MCF 10A (cell line): ENCODE results near the gene ST6GALNAC4. TPM values are rescaled to one million over a fixed set of nuclear protein-coding genes. Genes with fewer than 3 reads are reported as not detected.

Source experiments
- BruUV-seq: library from RNA; stranded (reverse); fragments of 400-500 nt; replicated peaks from 2 replicates; lab custom pipeline; 2021; lab: Mats Ljungman, UMichigan
- CTCF ChIA-PET: fragments of 300-600 bp; sonication (Branson Sonifier 250); formaldehyde crosslinking; extraction: SDS; loops from one replicate; lab custom pipeline; 2021; ENCODE audit warnings: antibody characterized with exemption, inconsistent platforms; lab: Yijun Ruan, JAX
- POLR2A ChIA-PET: fragments of 300-600, 350-650 bp; sonication (Branson Sonifier 250); formaldehyde crosslinking; extraction: SDS; loops from one replicate; lab custom pipeline; 2020; ENCODE audit warnings: antibody characterized with exemption, inconsistent platforms; lab: Yijun Ruan, JAX
- DNase-seq: peaks from one replicate; pipeline ENCODE4 v3.0.0-alpha.2; 2018; ENCODE audit not compliant: unreplicated experiment
- H3K27ac Mint-ChIP-seq: one replicate; pipeline ENCODE4 v1.8.0; 2022; ENCODE audit warnings: mild to moderate bottlenecking, low read depth, mixed read lengths; ENCODE audit not compliant: unreplicated experiment
- H3K27me3 Mint-ChIP-seq: one replicate; pipeline ENCODE4 v1.8.0; 2022; ENCODE audit warnings: mixed read lengths; ENCODE audit not compliant: insufficient read depth, unreplicated experiment
- H3K36me3 Mint-ChIP-seq: one replicate; pipeline ENCODE4 v1.8.0; 2022; ENCODE audit warnings: mild to moderate bottlenecking, moderate library complexity, mixed read lengths; ENCODE audit not compliant: insufficient read depth, unreplicated experiment
- H3K4me1 Mint-ChIP-seq: one replicate; pipeline ENCODE4 v1.8.0; 2022; ENCODE audit warnings: mixed read lengths; ENCODE audit not compliant: insufficient read depth, unreplicated experiment
- H3K4me3 Mint-ChIP-seq: one replicate; pipeline ENCODE4 v1.8.0; 2022; ENCODE audit warnings: mild to moderate bottlenecking, moderate library complexity, mixed read lengths; ENCODE audit not compliant: unreplicated experiment
- H3K9me3 Mint-ChIP-seq: one replicate; pipeline ENCODE4 v1.8.0; 2022; ENCODE audit warnings: mixed read lengths; ENCODE audit not compliant: unreplicated experiment
- CTCF ChIP-seq: fragments of 200-600 bp; IDR thresholded peaks from one replicate; pipeline ENCODE4 v1.8.0; 2022; ENCODE audit warnings: antibody characterized with exemption, mild to moderate bottlenecking; ENCODE audit not compliant: unreplicated experiment
- intact Hi-C: fragments of 100-400 bp; cut with micrococcal nuclease; formaldehyde crosslinking; loops from 2 replicates; pipeline ENCODE4 v1.14.1; 2022
- total RNA-seq: library from RNA; stranded (reverse); gene quantifications from 2 replicates; pipeline ENCODE4 v1.2.3, GENCODE V29; 2022

ST6GALNAC4 gene
- total RNA-seq, 1 experiment from 2014 or later, result 39.5 TPM

- Mint-ChIP-seq H3K9me3 (no peaks in the 10 kb centered on the region), H3K4me3 (no peak overlapping the region), H3K36me3 (peaks cover 20% of the 10 kb centered on the region), H3K4me1 (peaks cover 6% of the 10 kb centered on the region), H3K27ac (no peak overlapping the region), H3K27me3 (no peaks in the 10 kb centered on the region)
- ChIA-PET POLR2A (interaction anchor here (0.6 kb wide), 1 partner anchor 439 kb away, joined by 3 read pairs; no protein-coding TSS in a partner anchor), CTCF (interaction anchor here (0.6 to 1.6 kb wide), 3 partner anchors 19 to 141 kb away, joined by 3 to 4 read pairs (median 4); no protein-coding TSS in a partner anchor)
- intact Hi-C loops, result no loop called here
- DNase-seq, result no peak
- BruUV-seq, result no TSS peak
- no peak for TF ChIP-seq CTCF
Observed at GRCh38 chr9:127887792-127888191, 29.0 kb downstream of the ST6GALNAC4 start.

GRCh38 chr9:127886401-127886972 lies 30.4 kb downstream of the ST6GALNAC4 start:
- no TSS peak for BruUV-seq
- H3K4me3 Mint-ChIP-seq, result no peak overlapping the region
- H3K27me3 Mint-ChIP-seq, result no peaks in the 10 kb centered on the region
- DNase-seq, result no peak
- H3K4me1 Mint-ChIP-seq, result peaks cover 4% of the 10 kb centered on the region
- H3K36me3 Mint-ChIP-seq, result peaks cover 15% of the 10 kb centered on the region
- intact Hi-C loops, result no loop called here
- CTCF ChIA-PET, result interaction anchor here (0.6 kb wide), 1 partner anchor 115 kb away, joined by 4 read pairs; no protein-coding TSS in a partner anchor
- POLR2A ChIA-PET, result interaction anchor here (0.6 to 1.0 kb wide), 2 partner anchors 31 to 101 kb away, joined by 3 read pairs; partner anchors contain the start of gene CDK9
- H3K9me3 Mint-ChIP-seq, result no peaks in the 10 kb centered on the region
- H3K27ac Mint-ChIP-seq, result no peak overlapping the region
- TF ChIP-seq CTCF, result no peak

- H3K9me3 Mint-ChIP-seq, result no peaks in the 10 kb centered on the region
- no peaks in the 10 kb centered on the region for H3K4me1 Mint-ChIP-seq
- ChIA-PET POLR2A (interaction anchor here (0.7 to 1.3 kb wide), 3 partner anchors 30 to 100 kb away, joined by 3 read pairs; partner anchors contain the start of gene CDK9), CTCF (interaction anchor here (0.7 to 1.6 kb wide), 3 partner anchors 21 to 156 kb away, joined by 3 read pairs; no protein-coding TSS in a partner anchor)
- intact Hi-C loops, result no loop called here
- DNase-seq, result no peak
- peaks cover 15% of the 10 kb centered on the region for H3K36me3 Mint-ChIP-seq
- no peak for TF ChIP-seq CTCF
- no peaks in the 10 kb centered on the region for H3K27me3 Mint-ChIP-seq
- no peak overlapping the region for H3K4me3 Mint-ChIP-seq
- BruUV-seq, result no TSS peak
- H3K27ac Mint-ChIP-seq, result no peak overlapping the region
Observed at GRCh38 chr9:127885508-127886281, 31.1 kb downstream of the ST6GALNAC4 start.

GRCh38 chr9:127884976-127885490 lies 31.8 kb downstream of the ST6GALNAC4 start:
- ChIA-PET CTCF (interaction anchor here (0.7 to 1.6 kb wide), 3 partner anchors 21 to 156 kb away, joined by 3 read pairs; no protein-coding TSS in a partner anchor), POLR2A (interaction anchor here (1.3 kb wide), 1 partner anchor 31 kb away, joined by 3 read pairs; no protein-coding TSS in a partner anchor)
- Mint-ChIP-seq H3K9me3 (no peaks in the 10 kb centered on the region), H3K36me3 (peaks cover 15% of the 10 kb centered on the region), H3K27me3 (no peaks in the 10 kb centered on the region), H3K4me1 (no peaks in the 10 kb centered on the region), H3K27ac (no peak overlapping the region), H3K4me3 (no peak overlapping the region)
- TF ChIP-seq CTCF, result no peak
- no TSS peak for BruUV-seq
- no peak for DNase-seq
- intact Hi-C loops, result no loop called here
